Measurements from ENCODE around the gene EMP1.

Gene EMP1

GRCh38 chr12:13250416-13250815 lies 53.9 kb downstream of the EMP1 start:
- no peaks in the 10 kb centered on the region for H3K4me1 ChIP-seq
- no peaks in the 10 kb centered on the region for H3K9me3 ChIP-seq
- no peak for DNase-seq
- H3K27me3 ChIP-seq, result 0 out of 2 replicates have a peak, but pooled peaks cover 4% of the 10 kb centered on the region
- H3K36me3 ChIP-seq, result no peaks in the 10 kb centered on the region
- TF ChIP-seq, protein P1, sequence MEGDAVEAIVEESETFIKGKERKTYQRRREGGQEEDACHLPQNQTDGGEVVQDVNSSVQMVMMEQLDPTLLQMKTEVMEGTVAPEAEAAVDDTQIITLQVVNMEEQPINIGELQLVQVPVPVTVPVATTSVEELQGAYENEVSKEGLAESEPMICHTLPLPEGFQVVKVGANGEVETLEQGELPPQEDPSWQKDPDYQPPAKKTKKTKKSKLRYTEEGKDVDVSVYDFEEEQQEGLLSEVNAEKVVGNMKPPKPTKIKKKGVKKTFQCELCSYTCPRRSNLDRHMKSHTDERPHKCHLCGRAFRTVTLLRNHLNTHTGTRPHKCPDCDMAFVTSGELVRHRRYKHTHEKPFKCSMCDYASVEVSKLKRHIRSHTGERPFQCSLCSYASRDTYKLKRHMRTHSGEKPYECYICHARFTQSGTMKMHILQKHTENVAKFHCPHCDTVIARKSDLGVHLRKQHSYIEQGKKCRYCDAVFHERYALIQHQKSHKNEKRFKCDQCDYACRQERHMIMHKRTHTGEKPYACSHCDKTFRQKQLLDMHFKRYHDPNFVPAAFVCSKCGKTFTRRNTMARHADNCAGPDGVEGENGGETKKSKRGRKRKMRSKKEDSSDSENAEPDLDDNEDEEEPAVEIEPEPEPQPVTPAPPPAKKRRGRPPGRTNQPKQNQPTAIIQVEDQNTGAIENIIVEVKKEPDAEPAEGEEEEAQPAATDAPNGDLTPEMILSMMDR (IDR thresholded peaks at IDR 0.05; ENCODE audit: low read depth, low read length), result no peak
- H3K4me3 ChIP-seq (ENCODE audit: low read depth, low read length), result no peak overlapping the region

DNA sequence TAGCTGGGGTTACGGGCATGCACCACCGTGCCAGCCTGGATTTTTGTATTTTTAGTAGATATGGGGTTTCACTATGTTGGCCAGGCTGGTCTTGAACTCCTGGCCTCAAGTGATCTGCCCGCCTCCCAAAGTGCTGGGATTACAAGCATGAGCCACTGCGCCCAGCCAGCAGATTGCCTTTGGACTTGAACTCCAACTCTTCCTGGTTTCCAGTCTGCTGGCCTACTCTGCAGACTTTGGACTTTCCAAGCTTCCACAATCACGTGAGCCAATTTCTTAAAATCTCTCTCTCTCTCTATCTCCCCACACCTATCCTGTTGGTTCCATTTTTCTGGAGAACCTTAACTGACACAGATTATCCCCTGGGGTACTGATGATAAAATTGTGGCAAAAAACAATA lies 55.0 kb downstream of the EMP1 start:
- no peak overlapping the region for H3K4me3 ChIP-seq (ENCODE audit: low read depth, low read length)
- TF ChIP-seq, protein P1 (IDR thresholded peaks at IDR 0.05; ENCODE audit: low read depth, low read length), result no peak

DNA sequence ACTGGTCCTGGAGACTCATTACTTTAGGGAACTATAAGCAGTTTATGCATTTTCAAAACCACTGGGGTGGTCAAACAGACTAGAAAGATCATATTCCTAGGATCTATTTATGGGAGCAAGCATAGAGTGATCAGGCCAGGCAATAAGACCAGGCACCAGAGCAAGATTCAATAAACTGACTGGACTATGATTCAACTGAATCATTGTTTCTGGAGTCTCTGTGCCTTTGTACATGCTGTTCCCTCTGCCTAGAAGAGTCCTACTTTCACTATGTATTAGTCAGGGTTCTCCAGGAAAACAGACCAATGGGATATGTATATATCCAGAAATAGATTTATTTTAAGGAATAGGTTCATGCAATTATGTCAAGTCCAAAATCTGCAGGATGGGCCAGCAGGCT lies 55.5 kb downstream of the EMP1 start:
- Histone ChIP-seq H3K4me3 (ENCODE audit: low read depth, low read length) (no peak overlapping the region), H3K36me3 (no peaks in the 10 kb centered on the region), H3K4me1 (peaks cover 4% of the 10 kb centered on the region; the same call in 1 of the 2 replicates), H3K27me3 (0 out of 2 replicates have a peak, but pooled peaks cover 4% of the 10 kb centered on the region), H3K9me3 (no peaks in the 10 kb centered on the region)
- TF ChIP-seq, protein P1 (IDR thresholded peaks at IDR 0.05; ENCODE audit: low read depth, low read length), result no peak
- DNase-seq, result no peak

More for the DNA sequence above, 55.0 kb downstream of the EMP1 start:
- Histone ChIP-seq H3K27me3 (0 out of 2 replicates have a peak, but pooled peaks cover 4% of the 10 kb centered on the region), H3K36me3 (no peaks in the 10 kb centered on the region), H3K9me3 (no peaks in the 10 kb centered on the region), H3K4me1 (peaks cover 4% of the 10 kb centered on the region; the same call in 1 of the 2 replicates)
- no peak for DNase-seq

- TF ChIP-seq, protein P1 (IDR thresholded peaks at IDR 0.05; ENCODE audit: low read depth, low read length), result no peak
- Histone ChIP-seq H3K36me3 (no peaks in the 10 kb centered on the region), H3K9me3 (no peaks in the 10 kb centered on the region), H3K4me3 (ENCODE audit: low read depth, low read length) (no peak overlapping the region), H3K4me1 (peaks cover 4% of the 10 kb centered on the region; the same call in 1 of the 2 replicates), H3K27me3 (0 out of 2 replicates have a peak, but pooled peaks cover 4% of the 10 kb centered on the region)
- no peak for DNase-seq
Observed at GRCh38 chr12:13252616-13253015, 56.1 kb downstream of the EMP1 start.

GRCh38 chr12:13253966-13254760 lies 57.6 kb downstream of the EMP1 start:
- H3K27me3 ChIP-seq, result no peaks in the 10 kb centered on the region
- H3K4me1 ChIP-seq, result peaks cover 4% of the 10 kb centered on the region; the same call in 1 of the 2 replicates
- TF ChIP-seq, protein P1 (IDR thresholded peaks at IDR 0.05; ENCODE audit: low read depth, low read length), result no peak
- no peaks in the 10 kb centered on the region for H3K9me3 ChIP-seq
- H3K4me3 ChIP-seq (ENCODE audit: low read depth, low read length), result no peak overlapping the region
- H3K36me3 ChIP-seq, result no peaks in the 10 kb centered on the region
- no peak for DNase-seq
